Measurements from ENCODE around the gene WFDC8.

DNA sequence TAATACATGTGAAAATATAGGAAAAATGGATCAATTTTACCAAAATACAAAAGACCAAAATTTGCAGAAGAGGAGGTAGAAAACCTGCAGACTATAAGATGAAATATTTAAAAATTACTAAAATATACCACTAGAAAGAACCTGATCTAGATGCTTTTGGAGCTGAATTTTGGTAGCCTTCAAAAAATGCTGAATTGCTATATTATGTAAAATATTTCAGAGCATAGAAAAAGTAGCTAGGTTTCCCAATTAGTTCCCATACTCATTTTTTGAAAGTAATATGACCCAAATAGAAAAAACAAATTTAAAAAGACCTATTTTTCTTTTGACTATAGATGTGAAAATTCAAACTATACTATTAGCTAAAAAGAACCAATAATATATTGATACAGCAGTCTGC lies 28.3 kb downstream of the WFDC8 start:
- TF ChIP-seq, protein P1, sequence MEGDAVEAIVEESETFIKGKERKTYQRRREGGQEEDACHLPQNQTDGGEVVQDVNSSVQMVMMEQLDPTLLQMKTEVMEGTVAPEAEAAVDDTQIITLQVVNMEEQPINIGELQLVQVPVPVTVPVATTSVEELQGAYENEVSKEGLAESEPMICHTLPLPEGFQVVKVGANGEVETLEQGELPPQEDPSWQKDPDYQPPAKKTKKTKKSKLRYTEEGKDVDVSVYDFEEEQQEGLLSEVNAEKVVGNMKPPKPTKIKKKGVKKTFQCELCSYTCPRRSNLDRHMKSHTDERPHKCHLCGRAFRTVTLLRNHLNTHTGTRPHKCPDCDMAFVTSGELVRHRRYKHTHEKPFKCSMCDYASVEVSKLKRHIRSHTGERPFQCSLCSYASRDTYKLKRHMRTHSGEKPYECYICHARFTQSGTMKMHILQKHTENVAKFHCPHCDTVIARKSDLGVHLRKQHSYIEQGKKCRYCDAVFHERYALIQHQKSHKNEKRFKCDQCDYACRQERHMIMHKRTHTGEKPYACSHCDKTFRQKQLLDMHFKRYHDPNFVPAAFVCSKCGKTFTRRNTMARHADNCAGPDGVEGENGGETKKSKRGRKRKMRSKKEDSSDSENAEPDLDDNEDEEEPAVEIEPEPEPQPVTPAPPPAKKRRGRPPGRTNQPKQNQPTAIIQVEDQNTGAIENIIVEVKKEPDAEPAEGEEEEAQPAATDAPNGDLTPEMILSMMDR (IDR thresholded peaks at IDR 0.05) = no peak
- TF ChIP-seq POLR2A (IDR thresholded peaks at IDR 0.05) = no peak

All from Peyer's patch (tissue), 4 donors.